Lower lobe of right lung (tissue), 2 donors: ENCODE data around the gene MYEOV. TPM values are rescaled to one million over a fixed set of nuclear protein-coding genes. Genes with fewer than 3 reads are reported as not detected.

ENCODE experiments used
- ATAC-seq, 2 donors: fragments of 200-7000 bp; cut with Tn5 transposase; one replicate each; pipeline ENCODE4 v1.9.1; 2020 to 2022; ENCODE audit warnings: mild to moderate bottlenecking in 2 of 2, moderate library complexity in 2 of 2
- DNase-seq: peaks from one replicate; pipeline ENCODE4 v3.0.0-alpha.2; 2020
- H3K27ac ChIP-seq: fragments of 200-600 bp; one replicate; pipeline ENCODE4 v1.8.0; 2022
- H3K27me3 ChIP-seq: fragments of 200-600 bp; one replicate; pipeline ENCODE4 v1.8.0; 2022; ENCODE audit warnings: low read depth
- H3K36me3 ChIP-seq: fragments of 200-600 bp; one replicate; pipeline ENCODE4 v1.8.0; 2022; ENCODE audit warnings: mild to moderate bottlenecking
- H3K4me1 ChIP-seq: fragments of 200-600 bp; one replicate; pipeline ENCODE4 v1.8.0; 2022
- H3K4me3 ChIP-seq: fragments of 200-600 bp; one replicate; pipeline ENCODE4 v1.8.0; 2022; ENCODE audit warnings: mild to moderate bottlenecking
- H3K9me3 ChIP-seq: fragments of 200-600 bp; one replicate; pipeline ENCODE4 v1.8.0; 2022
- intact Hi-C: fragments of 100-400 bp; cut with DNase I; formaldehyde crosslinking; loops from one replicate; pipeline ENCODE4 v1.11.0; 2022
- total RNA-seq: library from RNA; stranded (reverse); fragmentation: NEBNext Ultra II Directional; extraction: Animal tissue kit (Norgen Biotek cat#: 25700); gene quantifications from one replicate; pipeline ENCODE4 v1.2.1, GENCODE V29; 2021
- TF ChIP-seq, protein P1 (sequence below): fragments of 200-600 bp; IDR thresholded peaks from one replicate; pipeline ENCODE4 v1.8.0; 2022; ENCODE audit warnings: antibody characterized with exemption, mild to moderate bottlenecking
- donor health status: DM: no; HTN: yes; CAD: no; lungs with severe emphysema.

MYEOV gene
- total RNA-seq, 1 donor from 2014 or later = 1.2 TPM

DNA sequence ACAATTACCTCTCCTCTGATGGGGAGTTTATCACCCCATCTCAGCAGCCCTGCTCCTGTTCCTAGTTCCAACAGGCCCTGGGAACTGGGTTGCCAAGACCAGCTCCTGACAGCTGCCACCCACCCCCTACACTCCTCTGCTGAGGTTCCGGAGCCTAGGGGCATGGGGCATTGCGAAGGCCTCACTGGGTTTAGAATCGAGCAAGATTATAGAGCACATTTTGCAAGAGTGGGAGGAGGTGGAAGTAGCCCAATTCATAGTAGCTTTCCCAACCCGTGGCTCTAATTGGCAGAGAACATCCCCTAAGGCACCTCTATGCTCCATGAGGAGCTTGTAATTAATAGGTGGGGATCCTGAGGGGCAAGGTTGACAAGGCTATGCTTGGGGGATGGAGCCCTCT lies 23.0 kb downstream of the MYEOV start:
- DNase-seq (no peak), ATAC-seq (no peak)
- H3K27me3 ChIP-seq = no peaks in the 10 kb centered on the region
- no peaks in the 10 kb centered on the region for H3K9me3 ChIP-seq
- H3K27ac ChIP-seq = no peak overlapping the region
- peaks cover 12% of the 10 kb centered on the region for H3K4me1 ChIP-seq
- TF ChIP-seq, protein P1, sequence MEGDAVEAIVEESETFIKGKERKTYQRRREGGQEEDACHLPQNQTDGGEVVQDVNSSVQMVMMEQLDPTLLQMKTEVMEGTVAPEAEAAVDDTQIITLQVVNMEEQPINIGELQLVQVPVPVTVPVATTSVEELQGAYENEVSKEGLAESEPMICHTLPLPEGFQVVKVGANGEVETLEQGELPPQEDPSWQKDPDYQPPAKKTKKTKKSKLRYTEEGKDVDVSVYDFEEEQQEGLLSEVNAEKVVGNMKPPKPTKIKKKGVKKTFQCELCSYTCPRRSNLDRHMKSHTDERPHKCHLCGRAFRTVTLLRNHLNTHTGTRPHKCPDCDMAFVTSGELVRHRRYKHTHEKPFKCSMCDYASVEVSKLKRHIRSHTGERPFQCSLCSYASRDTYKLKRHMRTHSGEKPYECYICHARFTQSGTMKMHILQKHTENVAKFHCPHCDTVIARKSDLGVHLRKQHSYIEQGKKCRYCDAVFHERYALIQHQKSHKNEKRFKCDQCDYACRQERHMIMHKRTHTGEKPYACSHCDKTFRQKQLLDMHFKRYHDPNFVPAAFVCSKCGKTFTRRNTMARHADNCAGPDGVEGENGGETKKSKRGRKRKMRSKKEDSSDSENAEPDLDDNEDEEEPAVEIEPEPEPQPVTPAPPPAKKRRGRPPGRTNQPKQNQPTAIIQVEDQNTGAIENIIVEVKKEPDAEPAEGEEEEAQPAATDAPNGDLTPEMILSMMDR = no peak
- H3K36me3 ChIP-seq = no peaks in the 10 kb centered on the region
- intact Hi-C loops = no loop called here
- H3K4me3 ChIP-seq = no peak overlapping the region

DNA sequence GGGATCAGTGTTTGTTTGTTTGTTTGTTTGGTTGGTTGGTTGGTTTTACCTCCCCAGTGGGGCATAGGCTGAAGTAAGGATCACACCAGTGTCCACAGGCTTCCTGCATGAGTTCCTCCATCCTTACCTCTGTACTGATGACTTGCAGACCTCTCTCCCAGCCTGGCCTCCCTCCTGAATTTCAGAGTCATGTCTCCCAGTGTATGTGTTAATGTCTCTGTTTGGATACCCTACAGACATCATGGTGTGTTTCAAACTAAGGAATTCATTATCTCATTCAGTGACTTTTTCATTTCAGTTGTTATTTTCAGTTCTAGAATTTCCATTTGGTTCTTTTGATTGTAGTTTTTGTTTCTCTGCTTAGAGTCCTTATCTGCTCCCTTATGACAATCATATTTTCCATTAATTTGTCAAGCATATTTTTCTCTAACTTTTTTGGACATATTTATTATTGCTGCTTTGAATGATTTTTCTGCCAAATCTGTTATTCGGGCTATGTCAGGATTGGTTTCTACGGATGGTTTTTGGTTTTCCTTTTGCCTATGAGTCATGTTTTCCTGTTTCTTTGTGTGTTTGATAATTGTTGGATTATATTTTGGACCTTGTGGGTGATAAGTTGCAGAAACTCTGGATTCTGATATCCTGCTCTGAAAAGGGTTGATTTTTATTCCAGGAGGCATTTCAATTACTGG lies 23.6 kb downstream of the MYEOV start:
- ATAC-seq (no peak), DNase-seq (no peak)
- Histone ChIP-seq H3K9me3 (no peaks in the 10 kb centered on the region), H3K27me3 (no peaks in the 10 kb centered on the region), H3K4me3 (no peak overlapping the region), H3K27ac (no peak overlapping the region), H3K4me1 (peaks cover 6% of the 10 kb centered on the region), H3K36me3 (no peaks in the 10 kb centered on the region)
- intact Hi-C loops = no loop called here
- TF ChIP-seq, protein P1 = no peak

- DNase-seq = no peak
- Histone ChIP-seq H3K27me3 (no peaks in the 10 kb centered on the region), H3K4me3 (no peak overlapping the region), H3K9me3 (no peaks in the 10 kb centered on the region), H3K4me1 (peaks cover under 1% of the 10 kb centered on the region), H3K27ac (no peak overlapping the region), H3K36me3 (no peaks in the 10 kb centered on the region)
- intact Hi-C loops = no loop called here
- TF ChIP-seq, protein P1 = no peak
- no peak for ATAC-seq
Measured at GRCh38 chr11:69318093-69318420, 24.1 kb downstream of the MYEOV start.

DNA sequence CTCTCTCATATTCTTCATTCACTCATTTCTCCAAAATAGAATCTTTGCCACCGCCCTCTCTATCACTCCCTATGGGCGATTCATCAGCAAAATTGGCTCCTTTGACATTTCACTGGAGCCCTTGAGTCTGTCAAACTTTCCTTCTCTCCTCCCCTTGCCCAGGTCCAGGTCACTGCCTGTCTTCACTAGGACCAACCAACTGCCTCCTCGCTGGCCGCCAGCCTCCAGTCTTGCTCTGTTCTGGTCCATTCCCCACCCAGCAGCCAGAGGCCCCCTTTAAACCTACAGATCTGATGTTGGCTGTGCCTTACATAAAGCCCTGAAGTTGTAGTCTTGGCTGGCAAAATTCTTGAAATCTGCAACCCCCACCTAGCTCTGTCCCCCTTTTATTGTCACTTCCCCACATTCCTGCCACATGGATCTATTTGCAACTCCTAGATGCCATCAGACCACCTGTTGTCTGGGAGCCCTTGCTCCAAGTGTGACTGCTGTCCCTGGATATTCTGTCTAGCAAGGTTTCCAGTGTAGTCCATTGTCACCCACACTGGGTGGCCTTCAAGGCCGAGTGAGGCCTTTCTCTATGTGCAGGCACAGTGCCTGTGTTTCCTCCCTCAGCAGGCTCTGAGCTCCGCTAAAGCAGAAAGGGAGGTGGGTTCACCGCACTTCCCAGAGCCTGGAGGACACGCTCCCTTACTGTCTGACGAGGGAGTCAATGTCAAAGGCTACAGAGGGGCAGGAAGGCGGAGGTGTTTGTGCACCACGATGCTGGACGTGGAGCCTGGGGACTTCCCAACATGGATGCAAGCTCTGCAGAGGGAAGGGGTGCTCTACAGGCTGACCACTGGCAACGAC lies 25.5 kb downstream of the MYEOV start:
- Histone ChIP-seq H3K27me3 (no peaks in the 10 kb centered on the region), H3K27ac (no peak overlapping the region), H3K9me3 (no peaks in the 10 kb centered on the region), H3K4me3 (no peak overlapping the region), H3K36me3 (no peaks in the 10 kb centered on the region), H3K4me1 (no peaks in the 10 kb centered on the region)
- TF ChIP-seq, protein P1 = no peak
- DNase-seq (no peak), ATAC-seq (no peak)
- intact Hi-C loops = no loop called here

DNA sequence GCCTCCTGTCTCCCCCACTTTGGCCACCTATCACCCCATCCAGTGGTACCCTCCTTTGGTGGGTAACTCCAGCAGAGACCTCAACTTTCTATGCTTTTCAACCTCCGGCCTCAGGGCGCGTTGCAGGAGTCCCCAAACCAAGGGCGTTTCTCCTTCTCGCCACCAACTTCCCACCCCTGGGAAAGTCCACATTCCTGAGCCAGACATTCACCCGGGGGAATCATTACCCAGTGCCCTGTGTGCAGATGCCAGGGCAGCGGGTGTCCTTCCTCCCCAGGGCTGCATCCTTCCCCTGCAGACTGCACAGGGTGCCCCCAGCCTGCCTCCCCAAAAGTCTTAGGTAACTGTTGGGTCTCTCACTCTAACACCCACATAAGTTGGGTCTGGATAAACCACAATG lies 26.4 kb downstream of the MYEOV start:
- H3K9me3 ChIP-seq = no peaks in the 10 kb centered on the region
- no peaks in the 10 kb centered on the region for H3K4me1 ChIP-seq
- H3K4me3 ChIP-seq = no peak overlapping the region
- TF ChIP-seq, protein P1 = no peak
- no peaks in the 10 kb centered on the region for H3K36me3 ChIP-seq
- intact Hi-C loops = no loop called here
- DNase-seq (no peak), ATAC-seq (no peak)
- no peak overlapping the region for H3K27ac ChIP-seq
- H3K27me3 ChIP-seq = no peaks in the 10 kb centered on the region
